Measurements from ENCODE around the gene NKPD1.

The NKPD1 gene

GRCh38 chr19:45195764-45196163 lies 35.0 kb upstream of the NKPD1 start:
- H3K4me3 ChIP-seq (ENCODE audit: low read depth, low read length), result no peak overlapping the region
- DNase-seq (ENCODE audit: low read depth), result no peak
- no peak for TF ChIP-seq POLR2A (IDR thresholded peaks at IDR 0.05; ENCODE audit: extremely low read depth, insufficient read length)
- TF ChIP-seq, protein P1, sequence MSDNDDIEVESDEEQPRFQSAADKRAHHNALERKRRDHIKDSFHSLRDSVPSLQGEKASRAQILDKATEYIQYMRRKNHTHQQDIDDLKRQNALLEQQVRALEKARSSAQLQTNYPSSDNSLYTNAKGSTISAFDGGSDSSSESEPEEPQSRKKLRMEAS (IDR thresholded peaks at IDR 0.05; ENCODE audit: low read depth, low read length), result no peak
- TF ChIP-seq MYC (IDR thresholded peaks at IDR 0.05; ENCODE audit: low read depth, low read length), result no peak
- no peak for TF ChIP-seq CTCF (IDR thresholded peaks at IDR 0.05; ENCODE audit: low read depth, low read length)

GRCh38 chr19:45191375-45191774 lies 30.6 kb upstream of the NKPD1 start:
- no peak overlapping the region for H3K4me3 ChIP-seq (ENCODE audit: low read depth, low read length)
- DNase-seq (ENCODE audit: low read depth), result no peak
- no peak for TF ChIP-seq POLR2A (IDR thresholded peaks at IDR 0.05; ENCODE audit: extremely low read depth, insufficient read length)
- TF ChIP-seq CTCF (IDR thresholded peaks at IDR 0.05; ENCODE audit: low read depth, low read length), result no peak
- TF ChIP-seq MYC (IDR thresholded peaks at IDR 0.05; ENCODE audit: low read depth, low read length), result no peak
- TF ChIP-seq, protein P1 (IDR thresholded peaks at IDR 0.05; ENCODE audit: low read depth, low read length), result no peak

DNA sequence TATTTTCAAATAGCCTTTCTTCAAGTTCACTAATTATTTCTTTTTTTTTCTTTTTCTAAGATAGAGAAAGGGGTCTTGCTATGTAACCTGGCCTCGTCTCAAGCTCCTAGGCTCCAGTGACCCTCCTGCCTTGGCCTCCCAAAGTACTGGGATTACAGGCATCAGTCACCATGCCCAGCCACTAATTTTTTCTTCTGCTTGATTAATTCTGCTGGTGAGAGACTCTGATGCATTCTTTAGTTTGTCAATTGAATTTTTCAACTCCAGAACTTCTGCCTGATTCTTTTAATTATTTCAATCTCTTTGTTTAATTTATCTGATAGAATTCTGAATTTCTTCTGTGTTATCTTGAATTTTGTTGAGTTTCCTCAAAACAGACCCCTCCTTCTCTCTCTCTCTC lies 29.2 kb upstream of the NKPD1 start:
- TF ChIP-seq MYC (IDR thresholded peaks at IDR 0.05; ENCODE audit: low read depth, low read length), result no peak
- TF ChIP-seq, protein P1 (IDR thresholded peaks at IDR 0.05; ENCODE audit: low read depth, low read length), result no peak
- no peak for TF ChIP-seq POLR2A (IDR thresholded peaks at IDR 0.05; ENCODE audit: extremely low read depth, insufficient read length)
- TF ChIP-seq CTCF (IDR thresholded peaks at IDR 0.05; ENCODE audit: low read depth, low read length), result no peak
- no peak for DNase-seq (ENCODE audit: low read depth)
- H3K4me3 ChIP-seq (ENCODE audit: low read depth, low read length), result no peak overlapping the region

DNA sequence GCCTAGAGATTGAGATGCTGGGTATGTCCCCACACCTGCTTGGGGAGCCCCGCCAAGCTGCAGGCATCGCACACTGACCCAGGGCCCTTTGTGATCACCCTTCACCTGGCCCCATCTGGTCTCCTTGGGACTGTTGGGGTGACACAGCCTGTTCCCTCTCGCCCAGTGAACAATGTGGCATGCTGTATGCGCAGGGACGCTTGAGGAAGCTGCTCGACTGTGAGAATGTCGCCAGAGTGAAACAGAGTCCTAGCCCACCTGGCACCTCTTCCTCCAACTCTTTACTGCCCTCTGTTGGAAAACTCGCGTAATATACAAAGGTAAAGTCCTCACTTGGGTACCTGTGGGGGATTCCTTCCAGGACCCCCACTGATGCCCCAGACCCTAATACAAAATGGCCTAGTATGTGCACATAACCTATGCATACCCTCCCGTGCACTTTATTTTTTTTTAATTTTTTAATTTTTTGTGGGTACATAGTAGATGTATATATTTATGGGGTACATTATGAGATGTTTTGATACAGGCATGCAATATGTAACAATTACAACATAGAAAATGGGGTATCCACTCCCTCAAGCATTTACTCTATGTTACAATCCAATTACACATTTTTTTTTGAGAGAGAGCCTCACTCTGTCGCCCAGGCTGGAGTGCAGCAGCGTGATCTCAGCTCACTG lies 26.8 kb upstream of the NKPD1 start:
- TF ChIP-seq POLR2A (IDR thresholded peaks at IDR 0.05; ENCODE audit: extremely low read depth, insufficient read length), result no peak
- peak; percentile 27 for TF ChIP-seq CTCF (IDR thresholded peaks at IDR 0.05; ENCODE audit: low read depth, low read length)
- DNase-seq (ENCODE audit: low read depth), result peak; percentile 48
- H3K4me3 ChIP-seq (ENCODE audit: low read depth, low read length), result no peak overlapping the region

GRCh38 chr19:45186509-45187334 lies 25.9 kb upstream of the NKPD1 start:
- TF ChIP-seq CTCF (IDR thresholded peaks at IDR 0.05; ENCODE audit: low read depth, low read length) (no peak), POLR2A (IDR thresholded peaks at IDR 0.05; ENCODE audit: extremely low read depth, insufficient read length) (no peak), MYC (IDR thresholded peaks at IDR 0.05; ENCODE audit: low read depth, low read length) (no peak)
- TF ChIP-seq, protein P1 (IDR thresholded peaks at IDR 0.05; ENCODE audit: low read depth, low read length), result no peak
- DNase-seq (ENCODE audit: low read depth), result no peak

More at GRCh38 chr19:45186509-45187334, 25.9 kb upstream of the NKPD1 start:
- H3K4me3 ChIP-seq (ENCODE audit: low read depth, low read length), result no peak overlapping the region

All from NB4 (cell line).